ENCODE measurements around the gene BHLHE23. TPM values are rescaled to one million over a fixed set of nuclear protein-coding genes. Genes with fewer than 3 reads are reported as not detected.

Gene BHLHE23
- total RNA-seq, 4 donors from 2014 or later: not detected

DNA sequence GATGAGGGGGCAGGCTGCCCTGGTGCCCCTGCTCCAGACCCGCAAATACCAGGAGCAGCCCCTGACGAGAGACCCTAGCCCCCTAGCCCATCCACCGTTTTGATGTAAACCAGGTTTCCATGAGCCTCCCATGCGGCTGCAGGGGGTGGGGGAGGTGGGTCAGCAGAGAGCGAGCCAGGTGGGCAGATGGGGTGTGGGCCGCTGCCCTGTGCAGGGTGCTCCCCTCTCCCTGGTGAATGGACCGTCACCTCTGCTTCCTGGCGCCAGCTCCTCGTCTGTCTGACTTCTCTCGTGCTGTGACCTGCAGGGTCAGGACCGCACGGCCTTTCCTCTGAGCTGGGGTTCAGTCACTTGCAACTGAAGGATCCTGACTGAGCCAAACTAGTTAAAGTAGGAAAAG lies 15.7 kb upstream of the BHLHE23 start:
- H3K4me1 ChIP-seq: peaks cover 0 to 9% (median 0%) of the 10 kb centered on the region in 4 donors
- no peaks in the 10 kb centered on the region for H3K36me3 ChIP-seq
- no peak overlapping the region for H3K27ac ChIP-seq
- no peak overlapping the region for H3K4me3 ChIP-seq
- peaks cover 0 to 15% (median 0%) of the 10 kb centered on the region in 4 donors for H3K9me3 ChIP-seq
- peaks cover 0 to 79% of the 10 kb centered on the region in 2 donors for H3K27me3 ChIP-seq
- 36 to 49% methylated on average over 9 to 12 of the region's 12 CpGs for WGBS, 2 donors
- TF ChIP-seq EP300 (IDR thresholded peaks at IDR 0.05) (no peak), POLR2A (IDR thresholded peaks at IDR 0.05) (no peak)
- TF ChIP-seq, protein P1, sequence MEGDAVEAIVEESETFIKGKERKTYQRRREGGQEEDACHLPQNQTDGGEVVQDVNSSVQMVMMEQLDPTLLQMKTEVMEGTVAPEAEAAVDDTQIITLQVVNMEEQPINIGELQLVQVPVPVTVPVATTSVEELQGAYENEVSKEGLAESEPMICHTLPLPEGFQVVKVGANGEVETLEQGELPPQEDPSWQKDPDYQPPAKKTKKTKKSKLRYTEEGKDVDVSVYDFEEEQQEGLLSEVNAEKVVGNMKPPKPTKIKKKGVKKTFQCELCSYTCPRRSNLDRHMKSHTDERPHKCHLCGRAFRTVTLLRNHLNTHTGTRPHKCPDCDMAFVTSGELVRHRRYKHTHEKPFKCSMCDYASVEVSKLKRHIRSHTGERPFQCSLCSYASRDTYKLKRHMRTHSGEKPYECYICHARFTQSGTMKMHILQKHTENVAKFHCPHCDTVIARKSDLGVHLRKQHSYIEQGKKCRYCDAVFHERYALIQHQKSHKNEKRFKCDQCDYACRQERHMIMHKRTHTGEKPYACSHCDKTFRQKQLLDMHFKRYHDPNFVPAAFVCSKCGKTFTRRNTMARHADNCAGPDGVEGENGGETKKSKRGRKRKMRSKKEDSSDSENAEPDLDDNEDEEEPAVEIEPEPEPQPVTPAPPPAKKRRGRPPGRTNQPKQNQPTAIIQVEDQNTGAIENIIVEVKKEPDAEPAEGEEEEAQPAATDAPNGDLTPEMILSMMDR (IDR thresholded peaks at IDR 0.05): no peak
- no peak for DNase-seq (ENCODE audit: low spot score in 2 of 2)

DNA sequence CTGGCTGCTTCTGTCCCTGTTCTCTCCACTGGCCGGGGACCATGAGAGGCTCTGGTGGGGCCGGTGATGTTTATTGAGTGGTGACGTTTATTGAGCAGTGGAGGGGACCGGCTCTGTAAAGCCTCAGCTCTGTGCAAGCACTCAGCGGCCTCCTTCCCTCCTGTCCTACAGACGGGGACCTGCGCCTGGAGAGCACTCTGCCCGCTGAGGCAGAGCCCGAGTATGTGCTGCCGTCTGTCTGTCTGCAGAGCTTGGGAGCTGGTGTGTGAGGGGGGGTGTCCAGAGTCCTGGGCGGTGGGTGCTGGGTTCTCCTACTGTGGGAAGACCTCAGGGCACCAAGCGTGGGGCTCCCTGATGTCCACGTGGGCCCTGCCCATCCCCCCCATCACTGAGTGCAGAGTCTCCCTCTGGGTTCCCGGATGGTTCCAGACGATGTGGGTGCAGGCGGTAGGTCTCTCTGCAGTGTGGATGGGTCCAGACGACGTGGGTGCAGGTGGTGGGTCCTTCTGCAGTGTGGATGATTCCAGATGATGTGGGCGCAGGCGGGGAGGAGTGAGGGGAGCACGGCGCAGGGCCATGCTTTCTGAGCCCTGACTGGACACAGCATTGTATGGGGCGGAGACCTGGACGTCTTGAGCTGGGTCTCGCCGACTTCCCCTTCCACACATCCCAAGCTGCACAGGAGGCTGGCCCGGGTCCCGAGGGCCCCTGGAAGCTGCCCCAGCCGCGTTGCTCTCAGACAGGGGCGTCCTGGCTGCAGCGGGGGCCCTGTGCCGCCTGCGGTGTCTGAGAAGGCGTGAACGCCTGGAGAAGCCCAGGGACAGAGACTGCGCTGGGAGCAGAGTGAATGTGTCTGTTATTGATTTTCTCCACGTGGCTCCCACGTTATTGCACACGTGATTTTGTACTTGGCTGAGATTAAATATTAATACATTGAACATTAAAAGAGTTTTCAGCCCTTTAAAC lies 14.9 kb upstream of the BHLHE23 start:
- no peaks in the 10 kb centered on the region for H3K36me3 ChIP-seq
- H3K27ac ChIP-seq: no peak overlapping the region
- TF ChIP-seq EP300 (IDR thresholded peaks at IDR 0.05) (no peak), POLR2A (IDR thresholded peaks at IDR 0.05) (no peak)
- TF ChIP-seq, protein P1 (IDR thresholded peaks at IDR 0.05): no peak
- no peak for DNase-seq (ENCODE audit: low spot score in 2 of 2)
- peaks cover 0 to 15% (median 0%) of the 10 kb centered on the region in 4 donors for H3K9me3 ChIP-seq
- peaks cover 0 to 79% of the 10 kb centered on the region in 2 donors for H3K27me3 ChIP-seq
- no peak overlapping the region for H3K4me3 ChIP-seq
- 70 to 71% methylated on average over 37 to 40 of the region's 40 CpGs for WGBS, 2 donors
- H3K4me1 ChIP-seq: peaks cover 0 to 9% (median 0%) of the 10 kb centered on the region in 4 donors

DNA sequence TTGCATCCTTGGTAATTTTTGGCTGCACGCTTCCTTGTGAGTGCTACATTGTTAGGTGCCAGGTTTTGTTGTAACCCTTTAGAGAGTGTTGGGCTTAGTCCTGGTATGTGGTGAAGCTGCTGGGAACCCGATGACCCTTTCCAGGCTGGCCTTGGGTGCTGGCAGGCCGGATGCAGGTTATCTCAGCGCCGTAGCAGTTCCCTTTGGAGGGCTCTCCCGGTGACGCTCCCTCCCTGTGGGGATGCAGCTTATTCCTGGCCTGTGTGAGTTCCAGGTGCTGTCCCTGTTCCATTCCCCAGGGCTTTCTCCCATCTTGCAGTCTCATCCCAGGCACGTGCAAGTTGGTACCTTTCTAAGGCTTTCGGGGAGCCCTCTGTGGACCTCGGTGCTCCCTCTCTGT lies 13.9 kb upstream of the BHLHE23 start:
- peaks cover 0 to 79% of the 10 kb centered on the region in 2 donors for H3K27me3 ChIP-seq
- H3K4me1 ChIP-seq: peaks cover 0 to 5% (median 0%) of the 10 kb centered on the region in 4 donors
- TF ChIP-seq EP300 (IDR thresholded peaks at IDR 0.05): no peak
- H3K9me3 ChIP-seq: peaks cover 0 to 15% (median 0%) of the 10 kb centered on the region in 4 donors
- no peak overlapping the region for H3K27ac ChIP-seq
- 81 to 85% methylated on average over 10 of the region's 10 CpGs for WGBS, 2 donors
- H3K4me3 ChIP-seq: no peak overlapping the region
- H3K36me3 ChIP-seq: no peaks in the 10 kb centered on the region
- no peak for DNase-seq (ENCODE audit: low spot score in 2 of 2)

DNA sequence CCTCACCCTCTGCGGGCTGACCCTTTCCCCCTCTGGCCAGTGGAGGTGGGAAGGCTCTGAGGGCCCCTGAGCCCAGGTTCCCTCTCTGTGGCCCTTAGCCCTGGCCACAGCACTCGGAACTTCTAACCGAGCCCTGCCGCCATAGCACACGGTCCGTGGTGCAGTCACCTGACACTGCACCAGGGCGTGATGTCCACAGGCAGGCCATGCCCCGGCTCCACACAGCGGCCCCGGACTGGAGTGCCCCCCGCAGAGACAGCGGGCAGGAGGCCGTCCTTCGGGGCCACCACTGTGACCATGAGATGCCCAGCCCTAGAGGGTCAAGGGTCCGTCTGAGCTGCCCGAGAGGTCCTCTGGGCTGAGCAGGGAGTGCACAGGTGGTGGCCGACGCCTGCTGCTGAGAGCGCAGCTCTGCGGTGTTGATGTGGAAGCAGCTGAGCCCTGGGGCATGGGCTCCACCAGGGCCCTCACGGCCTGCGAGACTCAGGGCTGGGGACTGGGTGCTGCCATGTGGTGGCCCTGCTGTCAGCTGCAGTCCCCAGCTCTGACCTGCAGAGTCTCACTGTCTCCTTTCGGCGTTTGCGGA lies 11.2 kb upstream of the BHLHE23 start:
- no peak for DNase-seq (ENCODE audit: low spot score in 2 of 2)
- H3K27me3 ChIP-seq: peaks cover 0 to 77% of the 10 kb centered on the region in 2 donors
- TF ChIP-seq POLR2A (IDR thresholded peaks at IDR 0.05) (no peak), EP300 (IDR thresholded peaks at IDR 0.05) (no peak)
- TF ChIP-seq, protein P1 (IDR thresholded peaks at IDR 0.05): no peak
- peaks cover 0 to 3% (median 0%) of the 10 kb centered on the region in 4 donors for H3K4me1 ChIP-seq
- H3K36me3 ChIP-seq: no peaks in the 10 kb centered on the region
- H3K9me3 ChIP-seq: peaks cover 0 to 31% (median 4%) of the 10 kb centered on the region in 4 donors
- 89 to 92% methylated on average over 14 of the region's 25 CpGs for WGBS, 2 donors
- no peak overlapping the region for H3K4me3 ChIP-seq
- H3K27ac ChIP-seq: no peak overlapping the region

DNA sequence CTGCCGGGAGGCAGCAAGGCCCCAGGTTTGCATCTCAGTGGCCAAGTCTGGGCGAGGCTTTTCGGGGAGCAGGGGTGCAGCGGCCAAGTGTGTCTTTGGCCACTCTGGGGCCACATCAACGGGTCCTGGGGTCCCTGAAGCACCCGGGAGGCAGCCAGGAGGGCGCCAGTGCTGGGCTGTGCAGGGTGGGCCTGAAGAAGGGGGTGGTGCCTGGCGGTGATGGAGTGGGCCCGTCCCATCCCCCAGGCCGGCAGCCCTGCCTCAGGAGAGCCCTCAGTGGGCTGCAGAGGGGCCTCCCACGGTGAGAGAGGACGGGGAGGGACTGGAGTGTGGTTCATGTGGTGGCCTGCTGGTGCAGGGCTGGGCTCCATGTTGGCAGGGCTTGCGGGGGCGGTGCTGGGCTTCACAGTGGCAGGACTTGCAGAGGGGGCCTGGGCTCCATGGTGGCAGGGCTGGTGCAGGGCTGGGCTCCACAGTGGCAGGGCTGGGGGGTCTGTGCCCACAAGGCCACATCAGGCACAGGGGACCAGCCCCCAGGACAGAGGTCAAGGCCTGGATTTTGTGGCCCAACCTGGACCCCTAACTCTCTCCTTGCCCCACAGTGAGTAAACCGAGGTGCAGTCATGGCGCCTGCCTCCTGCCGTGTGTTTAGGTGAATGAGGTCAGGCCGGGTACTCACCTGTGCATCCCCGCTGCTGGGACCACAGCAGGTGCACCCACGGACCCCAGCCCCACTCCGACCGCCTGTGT lies 10.5 kb upstream of the BHLHE23 start:
- peaks cover 0 to 77% of the 10 kb centered on the region in 2 donors for H3K27me3 ChIP-seq
- DNase-seq (ENCODE audit: low spot score in 2 of 2): no peak
- H3K4me1 ChIP-seq: peaks cover 0 to 3% (median 0%) of the 10 kb centered on the region in 4 donors
- no peak overlapping the region for H3K4me3 ChIP-seq
- WGBS, 2 donors: 76 to 80% methylated on average over 4 to 22 of the region's 22 CpGs
- H3K36me3 ChIP-seq: no peaks in the 10 kb centered on the region
- peaks cover 0 to 37% (median 4%) of the 10 kb centered on the region in 4 donors for H3K9me3 ChIP-seq
- H3K27ac ChIP-seq: no peak overlapping the region
- TF ChIP-seq POLR2A (IDR thresholded peaks at IDR 0.05) (no peak), EP300 (IDR thresholded peaks at IDR 0.05) (no peak)
- TF ChIP-seq, protein P1 (IDR thresholded peaks at IDR 0.05): no peak

Measured in tibial nerve (tissue), 4 donors.